ENCODE data around the gene DNAH14.
"Not testable (repeated sequence)": the region's sequence is repeated elsewhere in the genome, so short reads cannot be mapped to it uniquely, and the experiment has no call there.

DNAH14 gene

GRCh38 chr1:225209153-225209552, 279.7 kb downstream of the DNAH14 start:
- peaks cover 12% of the 10 kb centered on the region for H3K4me1 ChIP-seq
- H3K4me2 ChIP-seq = no peak overlapping the region
- no peak overlapping the region for H3K9ac ChIP-seq
- no peaks in the 10 kb centered on the region for H4K20me1 ChIP-seq
- no peak overlapping the region for H3K4me3 ChIP-seq
- no peak for TF ChIP-seq Cebpa-rat (IDR thresholded peaks at IDR 0.05)
- H3K27ac ChIP-seq = no peak overlapping the region
- H3K36me3 ChIP-seq = no peaks in the 10 kb centered on the region
- no peaks in the 10 kb centered on the region for H3K27me3 ChIP-seq
- H3K9me3 ChIP-seq = peaks cover 35% of the 10 kb centered on the region

- H3K4me3 ChIP-seq, H3K4me2 ChIP-seq, H3K36me3 ChIP-seq, H3K27ac ChIP-seq, H3K4me1 ChIP-seq, H4K20me1 ChIP-seq, H3K9ac ChIP-seq, H3K27me3 ChIP-seq: not testable (repeated sequence)
- H3K9me3 ChIP-seq = peaks cover 35% of the 10 kb centered on the region
Observed at GRCh38 chr1:225210180-225210579, 280.7 kb downstream of the DNAH14 start.

GRCh38 chr1:225211694-225212442, 282.4 kb downstream of the DNAH14 start:
- not testable (repeated sequence) for H3K4me1 ChIP-seq

GRCh38 chr1:225224287-225224686, 294.8 kb downstream of the DNAH14 start:
- Histone ChIP-seq H3K9me3 (peaks cover 23% of the 10 kb centered on the region), H3K36me3 (no peaks in the 10 kb centered on the region), H4K20me1 (no peaks in the 10 kb centered on the region), H3K4me3 (no peak overlapping the region), H3K9ac (no peak overlapping the region), H3K27ac (no peak overlapping the region), H3K27me3 (no peaks in the 10 kb centered on the region), H3K4me2 (no peak overlapping the region), H3K4me1 (no peaks in the 10 kb centered on the region)
- TF ChIP-seq Cebpa-rat (IDR thresholded peaks at IDR 0.05) = no peak

More at GRCh38 chr1:225211694-225212442, 282.4 kb downstream of the DNAH14 start:
- not testable (repeated sequence) for H3K4me3 ChIP-seq, H3K27ac ChIP-seq, H3K4me2 ChIP-seq, H3K36me3 ChIP-seq, H4K20me1 ChIP-seq, H3K27me3 ChIP-seq, H3K9ac ChIP-seq
- H3K9me3 ChIP-seq = peaks cover 35% of the 10 kb centered on the region

GRCh38 chr1:225225681-225226080, 296.2 kb downstream of the DNAH14 start:
- H3K9me3 ChIP-seq = peaks cover 23% of the 10 kb centered on the region
- no peak for TF ChIP-seq Cebpa-rat (IDR thresholded peaks at IDR 0.05)
- no peaks in the 10 kb centered on the region for H3K27me3 ChIP-seq
- no peaks in the 10 kb centered on the region for H3K4me1 ChIP-seq
- H4K20me1 ChIP-seq = no peaks in the 10 kb centered on the region
- H3K9ac ChIP-seq = no peak overlapping the region
- no peak overlapping the region for H3K4me2 ChIP-seq
- no peak overlapping the region for H3K27ac ChIP-seq
- H3K36me3 ChIP-seq = no peaks in the 10 kb centered on the region
- H3K4me3 ChIP-seq = no peak overlapping the region

GRCh38 chr1:225228871-225229303, 299.4 kb downstream of the DNAH14 start:
- peaks cover 10% of the 10 kb centered on the region; the same call in 1 of the 2 replicates for H3K9me3 ChIP-seq
- no peak for TF ChIP-seq Cebpa-rat (IDR thresholded peaks at IDR 0.05)
- no peaks in the 10 kb centered on the region for H3K4me1 ChIP-seq
- no peak overlapping the region for H3K4me2 ChIP-seq
- H3K27me3 ChIP-seq = no peaks in the 10 kb centered on the region
- no peak overlapping the region for H3K27ac ChIP-seq
- H4K20me1 ChIP-seq = no peaks in the 10 kb centered on the region
- no peak overlapping the region for H3K9ac ChIP-seq
- H3K36me3 ChIP-seq = no peaks in the 10 kb centered on the region
- H3K4me3 ChIP-seq = no peak overlapping the region

- H3K4me2 ChIP-seq, H3K27ac ChIP-seq, H3K9me3 ChIP-seq, H3K4me1 ChIP-seq, H4K20me1 ChIP-seq, H3K27me3 ChIP-seq, H3K9ac ChIP-seq, H3K4me3 ChIP-seq, H3K36me3 ChIP-seq: not testable (repeated sequence)
Observed at GRCh38 chr1:225229429-225229828, 300.0 kb downstream of the DNAH14 start.

GRCh38 chr1:225230483-225230882, 301.0 kb downstream of the DNAH14 start:
- H3K27me3 ChIP-seq = no peaks in the 10 kb centered on the region
- H3K4me1 ChIP-seq = no peaks in the 10 kb centered on the region
- no peak overlapping the region for H3K27ac ChIP-seq
- no peaks in the 10 kb centered on the region for H4K20me1 ChIP-seq
- H3K9ac ChIP-seq = no peak overlapping the region
- H3K4me3 ChIP-seq = no peak overlapping the region
- no peak overlapping the region for H3K4me2 ChIP-seq
- TF ChIP-seq Cebpa-rat (IDR thresholded peaks at IDR 0.05) = no peak
- peaks cover 10% of the 10 kb centered on the region; the same call in 1 of the 2 replicates for H3K9me3 ChIP-seq
- no peaks in the 10 kb centered on the region for H3K36me3 ChIP-seq

- not testable (repeated sequence) for H3K4me3 ChIP-seq, H3K4me1 ChIP-seq, H3K36me3 ChIP-seq, H3K27ac ChIP-seq, H4K20me1 ChIP-seq, H3K9ac ChIP-seq, H3K27me3 ChIP-seq, H3K4me2 ChIP-seq
- H3K9me3 ChIP-seq = peaks cover 20% of the 10 kb centered on the region
Observed at GRCh38 chr1:225232930-225233329, 303.5 kb downstream of the DNAH14 start.

GRCh38 chr1:225242611-225243010, 313.1 kb downstream of the DNAH14 start:
- H3K4me2 ChIP-seq = no peak overlapping the region
- no peaks in the 10 kb centered on the region for H4K20me1 ChIP-seq
- no peak overlapping the region for H3K9ac ChIP-seq
- no peak overlapping the region for H3K27ac ChIP-seq
- H3K27me3 ChIP-seq = no peaks in the 10 kb centered on the region
- no peak overlapping the region for H3K4me3 ChIP-seq
- H3K36me3 ChIP-seq = no peaks in the 10 kb centered on the region
- H3K4me1 ChIP-seq = no peaks in the 10 kb centered on the region
- H3K9me3 ChIP-seq = peaks cover 22% of the 10 kb centered on the region
- no peak for TF ChIP-seq Cebpa-rat (IDR thresholded peaks at IDR 0.05)

GRCh38 chr1:225250432-225250831, 321.0 kb downstream of the DNAH14 start:
- Histone ChIP-seq H3K9me3 (peaks cover 4% of the 10 kb centered on the region), H3K4me2 (peak overlapping the region; percentile 60), H3K36me3 (no peaks in the 10 kb centered on the region), H3K4me1 (peaks cover 22% of the 10 kb centered on the region), H3K27ac (no peak overlapping the region), H3K9ac (no peak overlapping the region), H4K20me1 (no peaks in the 10 kb centered on the region), H3K4me3 (no peak overlapping the region), H3K27me3 (no peaks in the 10 kb centered on the region)
- TF ChIP-seq Cebpa-rat (IDR thresholded peaks at IDR 0.05) = no peak
